ENCODE results near the gene FIGNL2. TPM values are rescaled to one million over a fixed set of nuclear protein-coding genes. Genes with fewer than 3 reads are reported as not detected.

Gene FIGNL2
- polyA plus RNA-seq, 2 of the 4 experiments (the other 2 are of a cell fraction) = 0.26 to 0.46 TPM

- no peak for FAIRE-seq
- H3K4me2 ChIP-seq = no peak overlapping the region
- DNase-seq (ENCODE audit: low read depth in 1 of 2, low spot score in 1 of 2) = no peak
- ATAC-seq = peak in 1 of 2 experiments; percentile 31; a peak in 2 of 6 replicates
- POLR2A ChIA-PET = no interaction called here
- CTCF ChIA-PET = interaction anchor here (0.9 to 4.8 kb wide), 7 partner anchors 8 to 128 kb away, joined by 3 to 32 read pairs (median 15); partner anchors contain the start of genes ACVRL1 and ANKRD33
- no peak overlapping the region for H3K27ac ChIP-seq
- H3K4me3 ChIP-seq = no peak overlapping the region
- WGBS (ENCODE audit: missing lambda C conversion rate) = 66% methylated on average over 3 of the region's 3 CpGs
- H3K4me1 ChIP-seq = no peaks in the 10 kb centered on the region
- TF ChIP-seq NFE2L2 (conservative IDR thresholded peaks at IDR 0.05; ENCODE audit: low read length) = no peak
- TF ChIP-seq SREBF2 (IDR thresholded peaks at IDR 0.05) = no peak
- no peak for TF ChIP-seq PBX3 (IDR thresholded peaks at IDR 0.05)
- no peak for TF ChIP-seq HOXA7 (CRISPR knock-in tag; IDR thresholded peaks at IDR 0.05)
- TF ChIP-seq REST (IDR thresholded peaks at IDR 0.05) = no peak
- no peak for TF ChIP-seq HES2 (IDR thresholded peaks at IDR 0.05)
- no peaks in the 10 kb centered on the region for H3K9me3 ChIP-seq
Measured at GRCh38 chr12:51896236-51896635, 47.7 kb upstream of the FIGNL2 start.

GRCh38 chr12:51895378-51896135, 47.0 kb upstream of the FIGNL2 start:
- no peaks in the 10 kb centered on the region for H3K9me3 ChIP-seq
- no peak overlapping the region for H3K4me2 ChIP-seq
- no peak overlapping the region for H3K27ac ChIP-seq
- no peak overlapping the region for H3K4me3 ChIP-seq
- TF ChIP-seq HOXB13 (CRISPR knock-in tag; IDR thresholded peaks at IDR 0.05; ENCODE audit: low read depth) = no peak
- TF ChIP-seq KDM5A (IDR thresholded peaks at IDR 0.05) = no peak
- no peak for TF ChIP-seq ZSCAN20 (CRISPR knock-in tag; IDR thresholded peaks at IDR 0.05)
- TF ChIP-seq NFE2L2 (conservative IDR thresholded peaks at IDR 0.05; ENCODE audit: low read length) = no peak
- no peak for TF ChIP-seq RAD21 (conservative IDR thresholded peaks at IDR 0.05 in 1 of 2, IDR thresholded peaks at IDR 0.05 in 1 of 2)
- TF ChIP-seq SMC3 (IDR thresholded peaks at IDR 0.05) = no peak
- no peak for TF ChIP-seq PHF8 (IDR thresholded peaks at IDR 0.05; ENCODE audit: borderline replicate concordance, low read depth)
- TF ChIP-seq CTCF (IDR thresholded peaks at IDR 0.05) = no peak
- no peak for TF ChIP-seq HMGXB4 (CRISPR knock-in tag; IDR thresholded peaks at IDR 0.05; ENCODE audit: borderline replicate concordance)
- no peak for TF ChIP-seq BCL3 (IDR thresholded peaks at IDR 0.05)
- TF ChIP-seq SREBF2 (IDR thresholded peaks at IDR 0.05) = no peak
- no peak for TF ChIP-seq HES2 (IDR thresholded peaks at IDR 0.05)
- TF ChIP-seq CBX8 (IDR thresholded peaks at IDR 0.05) = no peak
- TF ChIP-seq JUN (IDR thresholded peaks at IDR 0.05) = no peak
- no peak for TF ChIP-seq REST (IDR thresholded peaks at IDR 0.05)
- TF ChIP-seq MAX (IDR thresholded peaks at IDR 0.05) = no peak
- TF ChIP-seq CHD2 (IDR thresholded peaks at IDR 0.05; ENCODE audit: low read length, partially characterized antibody) = no peak
- ATAC-seq (peak; percentile 17 to 19; a peak in 3 of 6 replicates), FAIRE-seq (no peak), DNase-seq (ENCODE audit: low read depth in 1 of 2, low spot score in 1 of 2) (no peak)
- no peaks in the 10 kb centered on the region for H3K4me1 ChIP-seq
- CTCF ChIA-PET = interaction anchor here (0.6 to 4.8 kb wide), 16 partner anchors 9 to 936 kb away, joined by 3 to 32 read pairs (median 7); no protein-coding TSS in a partner anchor
- 55% methylated on average over 5 of the region's 8 CpGs for WGBS (ENCODE audit: missing lambda C conversion rate)
- POLR2A ChIA-PET = no interaction called here

All from A549 (cell line).